ENCODE data around the gene SPATA22.
A peak's percentile ranks its signal among the peaks of the same experiment; 100 is the strongest.
"Not testable (repeated sequence)": the region's sequence is repeated elsewhere in the genome, so short reads cannot be mapped to it uniquely, and the experiment has no call there.

Gene SPATA22

GRCh38 chr17:3471599-3471998 is at the start of gene SPATA22:
Gene SPATA22 (minus strand): TSS chr17:3471819. CDS start chr17:3469325, 2,494 bp downstream.
- DNase-seq (ENCODE audit: low read depth) = no peak

GRCh38 chr17:3519472-3519871 is 47.9 kb upstream of the SPATA22 start:
- not testable (repeated sequence) for DNase-seq (ENCODE audit: low read depth)

- DNase-seq (ENCODE audit: low read depth) = no peak
These were observed 43.3 kb upstream of the SPATA22 start for GRCh38 chr17:3514873-3515272.

DNA sequence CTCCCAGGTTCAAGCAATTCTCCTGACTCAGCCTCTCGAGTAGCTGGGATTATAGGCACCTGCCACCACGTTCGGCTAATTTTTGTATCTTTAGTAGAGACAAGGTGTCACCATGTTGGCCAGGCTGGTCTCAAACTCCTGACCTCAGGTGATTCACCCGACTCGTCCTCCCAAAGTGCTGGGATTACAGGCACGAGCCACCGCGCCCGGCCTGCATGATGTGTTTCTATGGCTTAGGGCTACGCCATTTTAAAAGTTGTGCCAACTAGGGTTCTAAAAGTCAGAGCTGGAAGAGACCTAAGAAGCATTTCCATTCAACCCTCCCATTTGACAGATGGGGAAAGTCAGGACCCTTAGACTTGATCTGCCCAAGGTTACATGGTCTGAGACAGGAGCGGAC is 42.5 kb upstream of the SPATA22 start:
- DNase-seq (ENCODE audit: low read depth) = not testable (repeated sequence)

DNA sequence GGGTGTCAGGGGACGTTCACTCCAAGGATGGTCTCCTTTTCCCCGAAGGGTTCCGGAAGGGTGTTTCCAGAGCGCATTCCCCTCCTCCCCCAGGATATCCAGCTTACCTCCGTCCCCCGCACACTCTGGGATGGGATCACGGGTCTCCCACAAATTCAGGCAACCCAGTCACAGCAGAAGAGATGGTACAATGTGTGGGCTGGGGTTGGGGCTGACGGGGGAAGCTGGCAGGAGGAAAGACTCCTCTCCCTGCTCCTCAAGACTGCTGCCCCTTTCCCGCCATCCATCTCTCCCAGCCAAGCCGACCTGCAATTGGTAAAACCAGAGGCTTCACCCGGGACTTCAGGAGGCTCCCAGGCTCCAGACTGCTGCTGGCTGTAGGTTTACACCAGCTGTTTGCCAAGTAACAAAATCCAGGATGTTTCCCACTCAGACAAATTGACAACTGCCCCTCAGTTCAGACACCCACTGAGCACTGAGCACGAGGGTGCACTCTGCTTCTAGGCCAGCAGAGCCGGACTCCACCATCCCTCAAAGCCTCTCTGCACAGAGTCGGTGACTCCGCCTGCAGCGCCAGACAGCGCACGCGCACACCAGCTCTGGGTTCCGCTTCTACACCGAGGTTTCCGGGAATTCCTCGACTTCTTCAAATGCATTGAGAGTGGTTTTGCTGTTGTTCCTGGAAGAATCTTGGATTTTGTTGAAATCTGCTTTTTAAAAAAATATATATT is 41.9 kb upstream of the SPATA22 start:
- DNase-seq (ENCODE audit: low read depth) = no peak

DNA sequence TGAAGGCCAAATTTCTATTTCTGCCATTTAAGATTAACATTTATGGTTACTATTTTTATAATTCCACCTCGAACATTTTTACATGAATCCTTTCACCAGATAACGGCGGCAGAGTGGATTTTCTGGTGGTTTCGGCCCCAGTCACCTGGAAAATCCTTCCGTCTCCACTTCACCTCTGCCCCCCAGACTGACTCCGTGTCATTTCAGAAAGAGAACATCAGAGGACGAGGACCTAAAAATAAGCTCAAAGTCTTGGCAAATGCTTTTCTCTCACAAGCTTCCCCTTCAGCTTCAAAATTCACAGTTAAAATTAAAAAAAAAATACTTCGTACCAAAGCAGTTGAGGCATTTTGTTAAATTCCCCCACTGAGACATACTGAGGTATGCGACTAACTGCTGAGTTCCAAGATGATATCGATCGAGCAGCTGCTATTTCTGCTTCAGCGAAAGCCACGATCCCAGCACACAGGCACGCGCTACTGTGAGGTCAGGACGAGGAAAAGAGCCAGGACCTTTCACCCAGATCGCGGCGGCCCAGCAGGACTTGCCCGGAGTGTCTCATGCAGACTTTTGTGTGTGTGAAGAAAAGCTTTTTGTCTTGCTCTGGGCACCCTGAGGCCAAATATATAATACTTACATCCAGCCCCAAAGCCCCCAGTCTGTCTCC is 41.0 kb upstream of the SPATA22 start:
- peak; percentile 55 for DNase-seq (ENCODE audit: low read depth)

DNA sequence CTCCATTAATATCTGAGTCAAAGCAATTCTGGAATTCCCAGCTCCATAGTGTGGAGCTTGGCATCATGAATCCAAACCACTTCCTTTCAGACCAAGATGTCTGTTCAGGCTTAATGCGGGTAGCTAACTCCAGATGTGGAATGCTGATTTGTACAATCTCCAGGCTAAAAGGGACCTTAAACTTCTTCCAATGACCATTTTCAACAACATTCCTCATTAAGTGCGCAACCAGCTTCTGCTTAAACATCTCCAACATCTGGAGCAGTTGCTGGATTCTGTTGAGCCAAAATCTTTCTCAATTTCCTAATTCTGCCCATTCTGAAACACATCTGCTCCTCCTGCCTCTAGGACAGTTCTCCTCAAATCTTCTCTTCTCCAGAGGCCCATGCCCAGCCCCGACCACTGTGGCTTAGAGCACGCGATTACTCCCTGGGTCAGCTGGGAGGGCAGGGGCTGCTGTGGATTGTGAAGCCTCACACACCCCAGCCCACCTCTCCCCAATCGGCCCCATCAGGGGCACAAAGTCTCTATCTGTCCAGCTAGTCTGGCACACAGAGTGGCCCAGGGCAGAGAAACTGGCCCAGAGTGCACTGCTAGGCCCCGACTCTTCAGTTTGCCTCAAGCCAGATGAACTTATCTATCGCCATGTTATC is 40.4 kb upstream of the SPATA22 start:
- peak; percentile 2 for DNase-seq (ENCODE audit: low read depth)

DNA sequence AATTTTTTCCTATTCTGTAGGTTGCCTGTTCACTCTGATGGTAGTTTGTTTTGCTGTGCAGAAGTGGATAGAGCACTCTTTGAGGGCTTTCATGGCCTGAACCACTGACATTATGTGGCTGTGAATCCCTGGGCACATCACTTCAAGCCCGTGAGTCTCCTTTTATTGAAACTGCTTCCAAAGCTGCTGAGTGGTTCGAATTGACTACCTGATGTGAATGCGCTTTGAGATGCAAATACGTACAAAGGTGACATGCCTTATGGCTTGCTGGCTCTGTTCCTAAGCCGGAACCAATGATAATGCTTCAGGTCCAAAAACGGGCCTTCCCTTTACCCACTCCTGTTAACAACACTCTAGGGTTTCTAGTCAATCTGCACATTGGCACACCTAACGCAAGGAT is 38.5 kb upstream of the SPATA22 start:
- DNase-seq (ENCODE audit: low read depth) = no peak

GRCh38 chr17:3507869-3508268 is 36.2 kb upstream of the SPATA22 start:
- no peak for DNase-seq (ENCODE audit: low read depth)

DNA sequence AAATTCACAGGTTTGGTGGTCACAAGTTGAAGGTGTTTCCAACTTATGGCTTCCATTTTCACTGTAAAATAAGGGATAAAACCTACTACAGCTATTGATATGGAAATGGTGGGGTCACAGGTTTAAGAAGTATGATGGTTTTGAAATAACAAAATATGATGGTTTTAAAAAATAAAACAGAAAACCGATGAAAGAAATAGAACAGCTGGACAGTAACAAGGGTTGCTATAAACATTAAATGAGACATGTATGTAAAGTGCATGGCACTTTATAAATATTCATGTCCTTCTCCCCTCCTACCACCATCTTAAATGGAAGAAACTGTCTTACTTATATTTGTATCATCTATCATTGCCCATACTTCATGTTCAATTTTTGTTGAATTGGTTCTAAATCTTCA is 35.5 kb upstream of the SPATA22 start:
- DNase-seq (ENCODE audit: low read depth) = no peak

GRCh38 chr17:3506054-3506453 is 34.4 kb upstream of the SPATA22 start:
- DNase-seq (ENCODE audit: low read depth) = no peak

DNA sequence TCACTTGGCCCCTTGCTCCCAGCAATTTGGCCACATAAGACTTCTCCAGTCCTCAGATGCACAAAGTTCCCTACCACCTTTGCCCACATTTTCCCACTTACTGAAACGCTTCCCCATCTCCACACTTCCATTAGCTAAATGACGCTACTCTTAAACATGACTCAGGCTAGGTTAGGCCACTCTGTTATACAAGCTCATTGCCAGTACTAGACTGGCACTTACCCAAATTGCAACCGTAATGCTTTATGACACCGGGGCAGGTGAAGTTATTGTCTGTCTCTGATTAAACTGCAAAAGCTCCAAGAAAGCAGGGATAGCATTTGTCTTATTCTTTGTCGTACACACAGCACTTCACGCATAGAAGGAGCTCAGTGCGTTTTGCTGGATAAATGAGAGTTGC is 33.4 kb upstream of the SPATA22 start:
- no peak for DNase-seq (ENCODE audit: low read depth)

DNA sequence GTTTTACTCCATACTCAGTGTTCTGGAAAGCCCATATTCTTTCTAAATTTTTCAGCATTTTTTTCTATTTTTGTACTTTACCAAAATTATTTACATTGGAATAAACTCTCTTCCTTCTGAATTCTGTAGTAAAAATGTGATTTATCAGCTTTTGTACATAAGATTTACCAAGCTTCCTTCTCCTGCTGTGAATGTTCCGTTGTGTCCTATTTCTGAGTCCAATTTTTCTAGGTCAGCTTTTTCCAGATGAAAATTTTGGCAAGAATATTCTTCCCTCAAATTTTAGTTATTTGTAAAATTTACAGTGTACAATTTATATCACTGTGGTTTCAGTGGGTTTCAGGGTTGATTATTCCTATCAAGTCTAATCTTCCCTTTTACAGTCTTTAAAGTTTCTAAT is 31.7 kb upstream of the SPATA22 start:
- DNase-seq (ENCODE audit: low read depth) = no peak

DNA sequence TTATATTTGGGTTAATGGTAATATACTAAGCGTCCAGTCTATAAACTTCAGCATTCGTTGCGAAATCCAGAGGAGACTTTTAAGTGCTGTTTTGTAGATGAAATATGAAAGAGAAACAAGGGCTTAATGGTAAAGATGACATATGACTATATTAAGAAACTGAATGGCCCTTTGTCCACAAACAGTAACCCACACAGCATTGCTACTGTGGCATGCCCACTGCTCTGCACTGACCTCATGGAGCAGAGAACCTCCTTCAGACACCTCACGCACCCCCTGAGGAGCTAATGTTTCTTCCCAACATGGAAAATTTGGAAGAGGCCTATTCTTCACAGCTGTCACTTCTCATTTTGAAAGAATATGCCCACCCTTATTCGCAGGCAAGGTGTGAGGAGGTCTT is 30.8 kb upstream of the SPATA22 start:
- DNase-seq (ENCODE audit: low read depth) = no peak

GRCh38 chr17:3501344-3501743 is 29.7 kb upstream of the SPATA22 start:
- no peak for DNase-seq (ENCODE audit: low read depth)

DNA sequence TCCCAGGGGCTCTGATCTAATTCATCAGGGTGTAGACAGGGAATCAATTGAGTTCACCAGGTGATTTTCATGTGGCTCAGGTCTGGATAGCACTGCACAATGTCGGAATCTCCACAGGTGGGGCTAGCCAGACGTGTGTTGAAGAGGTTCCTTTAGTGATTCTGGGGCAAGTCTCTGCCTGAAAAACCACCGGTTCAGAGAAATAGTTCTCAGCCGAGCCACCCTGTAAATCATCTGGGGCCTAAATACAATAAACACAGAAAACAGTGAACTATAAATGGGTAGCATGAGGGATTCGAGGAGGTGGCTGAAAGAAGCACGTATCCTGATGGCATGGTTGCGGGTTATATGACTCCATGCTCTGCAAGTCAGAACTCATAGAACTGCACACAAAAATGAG is 25.5 kb upstream of the SPATA22 start:
- DNase-seq (ENCODE audit: low read depth) = no peak

- no peak for DNase-seq (ENCODE audit: low read depth)
These were observed 14.0 kb upstream of the SPATA22 start for GRCh38 chr17:3485481-3486068.

DNA sequence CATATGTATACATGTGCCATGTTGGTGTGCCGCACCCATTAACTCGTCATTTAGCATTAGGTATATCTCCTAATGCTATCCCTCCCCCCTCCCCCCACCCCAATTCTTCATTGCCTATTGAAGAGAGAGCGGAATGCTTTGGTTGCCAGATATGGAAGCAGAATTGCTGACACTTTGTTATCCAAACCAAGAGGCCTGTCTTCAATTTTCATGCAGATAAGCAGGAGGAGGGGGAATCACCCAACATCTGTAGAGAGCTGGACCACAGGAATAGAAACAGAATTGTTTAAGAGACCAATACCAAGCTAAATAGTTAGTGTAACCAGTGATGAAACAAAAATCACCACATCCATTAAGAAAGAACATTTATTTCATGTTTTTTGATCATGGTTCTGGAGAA is 11.2 kb upstream of the SPATA22 start:
- DNase-seq (ENCODE audit: low read depth) = no peak

DNA sequence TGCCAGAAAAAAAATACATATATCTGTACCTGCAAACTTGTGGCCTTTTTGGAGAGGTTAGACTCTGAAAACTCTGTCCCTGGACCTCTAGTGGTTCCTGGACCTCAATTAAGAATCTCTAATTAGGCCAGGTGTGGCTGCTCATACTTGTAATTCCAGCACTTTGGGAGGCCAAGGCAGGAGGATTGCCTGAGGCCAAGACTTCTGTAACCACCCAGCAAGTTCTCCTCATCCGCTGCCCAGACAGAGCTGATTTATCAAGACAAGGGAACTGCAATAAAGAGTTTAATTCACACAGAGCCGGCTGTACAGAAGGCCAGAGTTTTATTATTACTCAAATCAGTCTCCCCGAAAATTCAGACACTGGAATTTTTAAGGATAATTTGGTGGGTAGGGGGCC is 8.4 kb upstream of the SPATA22 start:
- DNase-seq (ENCODE audit: low read depth) = no peak

DNA sequence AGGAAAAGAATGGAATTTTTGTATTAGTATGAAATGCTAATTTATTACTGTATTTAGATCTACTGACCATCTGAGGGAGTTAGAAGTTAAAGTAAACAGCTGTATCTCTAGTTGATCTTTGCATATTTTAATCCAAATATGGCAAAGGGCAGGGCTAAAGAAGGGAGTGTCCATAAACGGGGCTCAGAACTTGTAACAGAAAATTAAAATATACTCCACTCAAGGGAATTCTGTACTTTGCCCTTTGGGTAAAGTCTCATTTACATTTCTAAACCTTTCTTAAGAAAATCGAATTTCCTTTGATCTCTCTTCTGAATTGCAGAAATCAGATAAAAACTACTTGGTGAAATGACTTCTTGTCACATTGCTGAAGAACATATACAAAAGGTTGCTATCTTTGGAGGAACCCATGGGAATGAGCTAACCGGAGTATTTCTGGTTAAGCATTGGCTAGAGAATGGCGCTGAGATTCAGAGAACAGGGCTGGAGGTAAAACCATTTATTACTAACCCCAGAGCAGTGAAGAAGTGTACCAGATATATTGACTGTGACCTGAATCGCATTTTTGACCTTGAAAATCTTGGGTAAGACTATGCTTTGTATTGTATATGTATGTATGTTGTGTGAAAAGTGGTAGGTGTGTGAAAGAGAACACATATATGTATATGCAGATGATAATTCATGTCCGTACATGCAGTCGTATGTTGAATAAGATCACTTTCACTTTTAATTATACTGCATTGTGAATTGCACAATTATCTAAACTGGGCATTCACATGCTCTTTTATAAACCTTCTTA is 4.4 kb upstream of the SPATA22 start, which contains the start of gene ASPA:
TSS of gene ASPA (plus strand) at position 186 of the 799 bp plus-strand sequence. CDS start at position 349, 163 bp downstream.
- peak; percentile 12 for DNase-seq (ENCODE audit: low read depth)

DNA sequence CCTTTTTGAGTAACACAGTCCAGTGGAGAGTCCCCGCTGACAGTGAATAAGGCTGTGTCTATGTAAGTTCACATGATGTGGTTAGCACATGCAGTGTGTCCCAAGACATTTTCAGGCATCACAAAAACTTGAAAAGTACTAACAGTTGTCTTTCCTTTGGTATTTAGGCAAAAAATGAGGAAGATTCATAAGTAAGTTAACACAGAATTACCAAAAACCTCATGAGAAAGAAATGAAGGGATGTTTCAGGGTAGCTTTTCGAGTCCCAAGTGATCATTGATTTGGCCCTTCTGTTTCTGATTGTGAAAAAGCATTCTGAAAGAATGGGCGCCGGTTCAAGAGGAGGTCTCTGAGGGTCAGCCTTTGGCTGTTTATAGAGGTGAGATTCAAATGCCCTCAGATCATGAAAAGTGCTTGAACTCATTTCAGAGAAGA is 3.6 kb upstream of the SPATA22 start:
- DNase-seq (ENCODE audit: low read depth) = no peak

GRCh38 chr17:3474212-3474611 is 2.6 kb upstream of the SPATA22 start:
- DNase-seq (ENCODE audit: low read depth) = peak; percentile 22
